Measurements from ENCODE around the gene L3MBTL2. TPM values are rescaled to one million over a fixed set of nuclear protein-coding genes. Genes with fewer than 3 reads are reported as not detected.
A peak's percentile ranks its signal among the peaks of the same experiment; 100 is the strongest.

L3MBTL2 gene
- total RNA-seq, 2 experiments from 2014 or later, result 40.1 to 42.2 TPM

DNA sequence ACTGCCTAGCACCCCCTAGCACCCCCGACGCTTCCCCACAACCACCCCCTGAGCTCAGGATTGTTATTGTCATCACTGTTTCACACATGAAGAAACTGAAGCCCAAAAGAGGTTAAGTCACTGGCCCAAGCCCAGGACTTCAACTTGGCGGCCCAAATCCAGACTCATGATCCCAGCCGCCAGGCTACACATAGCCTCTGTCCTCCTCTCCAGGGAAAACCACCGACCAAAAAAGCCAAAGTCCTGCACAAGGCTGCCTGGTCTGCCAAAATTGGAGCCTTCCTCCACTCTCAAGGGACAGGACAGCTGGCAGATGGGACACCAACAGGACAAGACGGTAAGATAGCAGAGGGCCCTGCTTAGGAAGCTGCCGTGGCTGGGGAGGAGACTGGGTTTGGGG lies 10.8 kb downstream of the L3MBTL2 start:
- Mint-ChIP-seq H3K27ac (peak overlapping the region; percentile 37), H3K27me3 (ENCODE audit: low read depth) (no peaks in the 10 kb centered on the region), H3K36me3 (ENCODE audit: low read depth) (peaks cover 42% of the 10 kb centered on the region), H3K9me3 (ENCODE audit: insufficient read depth) (no peaks in the 10 kb centered on the region), H3K4me3 (no peak overlapping the region), H3K4me1 (ENCODE audit: low read depth) (peaks cover 31% of the 10 kb centered on the region)
- ChIA-PET CTCF (interaction anchor here (0.9 to 6.0 kb wide), 2 partner anchors 20 to 21 kb away, joined by 3 to 38 read pairs; no protein-coding TSS in a partner anchor), POLR2A (no interaction called here)
- ATAC-seq (no peak), DNase-seq (no peak)

DNA sequence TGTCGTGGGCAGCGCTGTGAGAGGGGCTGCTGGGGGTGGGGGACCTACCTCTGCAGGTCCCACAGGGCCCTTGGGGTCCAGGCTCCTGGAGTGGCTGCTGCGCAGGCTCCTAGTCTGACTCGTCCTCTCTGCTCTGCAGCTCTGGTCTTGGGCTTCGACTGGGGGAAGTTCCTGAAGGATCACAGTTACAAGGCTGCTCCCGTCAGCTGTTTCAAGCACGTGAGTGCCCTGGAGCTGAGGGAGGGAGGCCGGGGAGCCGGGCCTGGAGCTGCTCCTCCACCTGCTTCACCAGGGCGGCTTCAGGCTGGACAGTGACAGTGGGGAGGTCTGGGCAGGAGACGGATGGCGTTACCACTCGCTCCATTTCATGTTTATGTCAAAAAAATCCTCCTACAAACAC lies 11.9 kb downstream of the L3MBTL2 start:
- Mint-ChIP-seq H3K36me3 (ENCODE audit: low read depth) (peaks cover 48% of the 10 kb centered on the region), H3K27me3 (ENCODE audit: low read depth) (no peaks in the 10 kb centered on the region)

DNA sequence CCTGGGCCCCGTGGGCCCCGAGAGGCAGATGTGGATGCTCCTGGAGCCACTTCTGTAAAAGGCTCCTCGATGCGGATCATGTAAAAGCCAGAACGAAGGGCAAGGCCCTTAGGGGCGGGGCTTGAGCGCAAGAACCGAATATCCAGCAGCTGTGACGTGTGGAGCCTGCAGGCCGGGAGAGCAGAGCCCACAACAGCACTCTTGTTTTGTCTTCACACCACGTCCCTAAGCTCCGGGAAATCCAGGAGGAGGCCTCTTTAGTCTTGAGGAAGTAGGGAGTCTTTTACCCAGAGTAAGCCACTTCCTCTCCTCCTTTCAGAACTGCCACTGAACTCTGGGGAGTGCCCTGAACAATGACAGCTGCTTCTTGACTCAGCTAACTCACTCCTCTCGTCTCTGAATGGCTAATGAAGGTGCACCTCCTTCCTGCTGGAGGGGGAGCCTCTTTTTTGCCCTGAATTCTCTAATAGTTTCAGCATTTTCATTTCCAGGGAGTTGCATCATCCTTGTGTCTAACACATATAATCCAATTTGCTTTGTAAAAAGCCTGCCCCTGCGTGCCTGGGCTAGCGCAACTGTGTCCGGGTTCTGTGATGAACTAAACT lies 12.5 kb downstream of the L3MBTL2 start:
- Mint-ChIP-seq H3K36me3 (ENCODE audit: low read depth) (peaks cover 46% of the 10 kb centered on the region), H3K27me3 (ENCODE audit: low read depth) (no peaks in the 10 kb centered on the region), H3K4me1 (ENCODE audit: low read depth) (peaks cover 31% of the 10 kb centered on the region), H3K9me3 (ENCODE audit: insufficient read depth) (no peaks in the 10 kb centered on the region), H3K4me3 (peak overlapping the region; percentile 65), H3K27ac (peak overlapping the region; percentile 82)
- peak; percentile 67 for DNase-seq
- ChIA-PET CTCF (interaction anchor here (1.9 to 6.0 kb wide), 2 partner anchors 19 to 295 kb away, joined by 9 to 38 read pairs; no protein-coding TSS in a partner anchor), POLR2A (interaction anchor here (1.1 kb wide), 1 partner anchor 260 kb away, joined by 3 read pairs; no protein-coding TSS in a partner anchor)
- peak; percentile 93 for ATAC-seq

More for the DNA sequence above, 11.9 kb downstream of the L3MBTL2 start:
- Mint-ChIP-seq H3K27ac (peak overlapping the region; percentile 82), H3K9me3 (ENCODE audit: insufficient read depth) (no peaks in the 10 kb centered on the region), H3K4me3 (no peak overlapping the region), H3K4me1 (ENCODE audit: low read depth) (peaks cover 31% of the 10 kb centered on the region)
- no peak for DNase-seq
- peak; percentile 6 for ATAC-seq
- CTCF ChIA-PET, result interaction anchor here (0.9 to 6.0 kb wide), 3 partner anchors 20 to 294 kb away, joined by 3 to 38 read pairs (median 9); no protein-coding TSS in a partner anchor
- POLR2A ChIA-PET, result interaction anchor here (0.9 to 1.1 kb wide), 2 partner anchors 10 to 260 kb away, joined by 3 read pairs; no protein-coding TSS in a partner anchor

- Mint-ChIP-seq H3K4me3 (no peak overlapping the region), H3K4me1 (ENCODE audit: low read depth) (peaks cover 5% of the 10 kb centered on the region), H3K36me3 (ENCODE audit: low read depth) (peaks cover 38% of the 10 kb centered on the region), H3K27me3 (ENCODE audit: low read depth) (no peaks in the 10 kb centered on the region), H3K27ac (peak overlapping the region; percentile 34), H3K9me3 (ENCODE audit: insufficient read depth) (no peaks in the 10 kb centered on the region)
- POLR2A ChIA-PET, result no interaction called here
- DNase-seq, result no peak
- CTCF ChIA-PET, result interaction anchor here (1.9 kb wide), 1 partner anchor 14 kb away, joined by 5 read pairs; no protein-coding TSS in a partner anchor
- ATAC-seq, result no peak
These were observed 17.9 kb downstream of the L3MBTL2 start for GRCh38 chr22:41222846-41223507.

- ChIA-PET POLR2A (interaction anchor here (0.5 kb wide), 1 partner anchor 16 kb away, joined by 6 read pairs; no protein-coding TSS in a partner anchor), CTCF (interaction anchor here (1.9 kb wide), 1 partner anchor 14 kb away, joined by 5 read pairs; no protein-coding TSS in a partner anchor)
- peaks cover 40% of the 10 kb centered on the region for H3K36me3 Mint-ChIP-seq (ENCODE audit: low read depth)
- H3K27me3 Mint-ChIP-seq (ENCODE audit: low read depth), result no peaks in the 10 kb centered on the region
- DNase-seq, result no peak
- H3K4me1 Mint-ChIP-seq (ENCODE audit: low read depth), result peaks cover 2% of the 10 kb centered on the region
- H3K4me3 Mint-ChIP-seq, result no peak overlapping the region
- no peaks in the 10 kb centered on the region for H3K9me3 Mint-ChIP-seq (ENCODE audit: insufficient read depth)
- H3K27ac Mint-ChIP-seq, result no peak overlapping the region
- no peak for ATAC-seq
These were observed 18.4 kb downstream of the L3MBTL2 start for GRCh38 chr22:41223535-41223934.

DNA sequence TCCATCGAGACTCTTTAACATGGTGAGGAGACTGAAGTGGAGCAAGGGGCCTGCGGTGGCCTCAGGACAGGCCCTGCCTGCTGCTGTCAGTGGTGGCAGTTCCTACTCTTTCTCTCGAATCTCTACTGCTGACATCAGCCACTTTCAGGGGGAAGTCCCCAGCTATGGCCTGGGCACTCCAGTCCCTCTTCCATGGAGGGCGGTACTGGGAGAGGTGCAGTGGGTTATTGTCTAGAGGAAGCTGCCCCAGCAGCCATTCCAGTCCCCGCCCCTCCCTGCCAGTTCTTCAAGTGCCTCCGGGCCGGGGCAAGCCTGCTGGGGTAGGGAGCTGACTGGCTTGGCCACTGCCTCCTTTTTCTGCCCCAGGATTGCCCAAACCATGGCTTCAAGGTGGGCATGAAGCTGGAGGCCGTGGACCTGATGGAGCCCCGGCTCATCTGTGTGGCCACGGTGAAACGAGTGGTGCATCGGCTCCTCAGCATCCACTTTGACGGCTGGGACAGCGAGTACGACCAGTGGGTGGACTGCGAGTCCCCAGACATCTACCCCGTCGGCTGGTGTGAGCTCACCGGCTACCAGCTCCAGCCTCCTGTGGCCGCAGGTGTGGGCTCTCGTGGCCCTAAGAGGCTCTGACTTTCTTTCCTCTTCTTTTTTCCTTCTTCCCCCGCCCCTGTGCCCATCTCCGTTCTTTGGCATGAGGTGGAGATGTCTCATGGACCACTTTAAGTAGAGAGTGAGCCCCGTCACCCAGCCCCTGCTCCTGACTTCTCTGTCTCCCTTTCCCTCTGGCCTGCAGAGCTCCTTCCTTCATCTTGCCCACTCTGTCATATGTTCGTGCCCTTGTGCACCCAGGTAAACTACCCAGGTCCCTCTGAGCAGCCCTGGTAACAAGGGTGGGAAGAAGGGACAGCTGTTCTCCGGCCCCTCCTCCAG lies 21.9 kb downstream of the L3MBTL2 start:
- Mint-ChIP-seq H3K4me3 (no peak overlapping the region), H3K4me1 (ENCODE audit: low read depth) (no peaks in the 10 kb centered on the region), H3K36me3 (ENCODE audit: low read depth) (peaks cover 28% of the 10 kb centered on the region), H3K27ac (no peak overlapping the region), H3K27me3 (ENCODE audit: low read depth) (no peaks in the 10 kb centered on the region), H3K9me3 (ENCODE audit: insufficient read depth) (no peaks in the 10 kb centered on the region)
- DNase-seq (no peak), ATAC-seq (no peak)
- POLR2A ChIA-PET, result no interaction called here
- CTCF ChIA-PET, result interaction anchor here (1.7 kb wide), 1 partner anchor 11 kb away, joined by 9 read pairs; no protein-coding TSS in a partner anchor

- POLR2A ChIA-PET, result no interaction called here
- CTCF ChIA-PET, result no interaction called here
- Mint-ChIP-seq H3K4me1 (ENCODE audit: low read depth) (no peaks in the 10 kb centered on the region), H3K9me3 (ENCODE audit: insufficient read depth) (no peaks in the 10 kb centered on the region), H3K4me3 (no peak overlapping the region), H3K27ac (no peak overlapping the region), H3K36me3 (ENCODE audit: low read depth) (peaks cover 22% of the 10 kb centered on the region), H3K27me3 (ENCODE audit: low read depth) (no peaks in the 10 kb centered on the region)
- DNase-seq (no peak), ATAC-seq (no peak)
These were observed 24.1 kb downstream of the L3MBTL2 start for GRCh38 chr22:41229215-41229614.

GRCh38 chr22:41229730-41230400 lies 24.8 kb downstream of the L3MBTL2 start:
- Mint-ChIP-seq H3K27me3 (ENCODE audit: low read depth) (no peaks in the 10 kb centered on the region), H3K9me3 (ENCODE audit: insufficient read depth) (no peaks in the 10 kb centered on the region), H3K4me3 (no peak overlapping the region), H3K27ac (no peak overlapping the region), H3K36me3 (ENCODE audit: low read depth) (peaks cover 18% of the 10 kb centered on the region), H3K4me1 (ENCODE audit: low read depth) (no peaks in the 10 kb centered on the region)
- ATAC-seq, result no peak
- ChIA-PET POLR2A (interaction anchor here (0.6 kb wide), 2 partner anchors 56 to 360 kb away, joined by 3 to 4 read pairs; partner anchors contain the start of genes PMM1 and RANGAP1), CTCF (no interaction called here)
- no peak for DNase-seq

GRCh38 chr22:41230401-41230785 lies 25.3 kb downstream of the L3MBTL2 start:
- DNase-seq, result no peak
- POLR2A ChIA-PET, result interaction anchor here (0.6 kb wide), 2 partner anchors 56 to 359 kb away, joined by 3 to 4 read pairs; partner anchors contain the start of genes PMM1 and RANGAP1
- no peak for ATAC-seq
- no peak overlapping the region for H3K4me3 Mint-ChIP-seq
- CTCF ChIA-PET, result no interaction called here
- no peak overlapping the region for H3K27ac Mint-ChIP-seq
- H3K4me1 Mint-ChIP-seq (ENCODE audit: low read depth), result no peaks in the 10 kb centered on the region
- no peaks in the 10 kb centered on the region for H3K27me3 Mint-ChIP-seq (ENCODE audit: low read depth)
- no peaks in the 10 kb centered on the region for H3K9me3 Mint-ChIP-seq (ENCODE audit: insufficient read depth)
- peaks cover 16% of the 10 kb centered on the region for H3K36me3 Mint-ChIP-seq (ENCODE audit: low read depth)

DNA sequence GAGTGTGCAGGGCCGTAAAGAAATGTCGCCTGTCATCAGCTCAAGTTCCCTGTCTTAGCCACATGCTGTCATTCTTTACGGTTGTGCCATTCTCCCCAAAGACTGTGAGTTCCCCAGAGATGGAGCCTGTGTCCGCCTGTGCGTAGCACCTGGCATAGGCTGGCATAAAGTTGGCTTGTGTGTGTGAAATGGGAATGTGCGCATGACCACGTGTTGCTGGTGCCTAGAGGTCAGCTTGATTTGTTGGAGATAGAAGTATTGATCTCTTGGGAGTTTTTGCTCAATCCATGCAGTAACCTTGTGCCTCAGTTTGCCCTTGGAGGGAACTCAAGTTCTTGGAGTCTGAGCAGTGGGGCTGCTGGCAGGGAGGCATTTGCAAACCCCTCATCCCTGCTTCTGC lies 26.3 kb downstream of the L3MBTL2 start:
- ATAC-seq (no peak), DNase-seq (no peak)
- ChIA-PET POLR2A (no interaction called here), CTCF (no interaction called here)
- Mint-ChIP-seq H3K4me1 (ENCODE audit: low read depth) (no peaks in the 10 kb centered on the region), H3K4me3 (no peak overlapping the region), H3K27ac (no peak overlapping the region), H3K27me3 (ENCODE audit: low read depth) (no peaks in the 10 kb centered on the region), H3K36me3 (ENCODE audit: low read depth) (peaks cover 10% of the 10 kb centered on the region), H3K9me3 (ENCODE audit: insufficient read depth) (no peaks in the 10 kb centered on the region)
